ENCODE measurements around the gene FSCN2.

FSCN2 gene

DNA sequence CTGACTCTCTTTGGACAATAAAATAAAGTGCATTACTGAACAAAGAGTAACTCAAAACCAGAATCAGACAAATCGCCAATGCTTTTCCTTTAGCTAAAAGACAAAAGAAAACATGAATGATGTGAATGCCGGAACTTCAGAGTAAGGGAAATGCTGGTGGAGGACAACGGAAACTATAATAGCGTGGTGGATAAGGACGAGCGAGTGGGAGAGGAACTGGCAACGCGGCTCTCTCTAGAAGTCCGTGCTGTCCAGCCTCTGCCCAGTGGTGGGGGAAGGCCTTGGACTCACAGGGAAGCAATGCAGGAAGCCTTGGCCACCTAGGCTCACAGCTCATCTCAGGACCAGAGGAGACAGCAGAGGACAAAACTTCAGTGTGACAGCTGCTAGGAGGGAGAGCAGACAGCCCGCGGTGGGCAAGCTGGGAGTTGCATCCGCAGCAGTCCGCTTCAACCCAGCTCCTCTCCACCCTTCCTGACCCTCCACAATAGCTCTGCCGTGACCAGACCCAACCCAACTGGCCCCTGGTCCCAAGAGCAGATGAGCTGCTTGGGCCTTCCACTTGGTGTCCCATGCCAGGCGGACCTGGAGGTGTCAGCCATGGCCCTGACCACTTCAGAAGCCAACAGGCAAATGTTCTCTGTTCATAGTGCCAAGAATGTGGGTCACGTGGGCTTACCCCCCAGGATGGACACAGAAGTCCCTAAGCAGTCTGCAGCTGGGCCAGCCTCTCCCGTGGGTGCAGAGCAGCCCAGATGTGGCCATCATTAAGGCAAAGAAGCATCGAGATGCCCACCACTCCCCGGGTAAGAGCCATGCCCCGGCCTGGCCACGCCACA is 29.3 kb downstream of the FSCN2 start:
- no peak for DNase-seq (ENCODE audit: low spot score)

DNA sequence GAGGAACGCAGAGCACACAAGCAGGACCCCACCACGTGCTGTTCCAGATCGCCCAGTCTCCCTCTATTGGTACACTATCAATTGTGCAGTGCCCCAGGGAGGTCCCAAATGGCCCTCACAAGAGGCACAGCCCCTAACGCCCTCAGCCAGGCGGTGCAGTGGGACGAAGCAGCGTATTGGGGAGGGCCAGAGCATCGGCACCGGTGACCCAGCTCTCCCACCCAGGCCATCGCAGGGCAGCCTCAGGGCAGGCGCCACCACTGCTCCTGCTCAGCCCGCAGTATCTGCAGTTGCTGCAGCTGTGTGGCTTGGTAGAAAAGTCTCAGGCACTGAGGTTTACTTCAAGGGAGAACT is 29.9 kb downstream of the FSCN2 start:
- DNase-seq (ENCODE audit: low spot score), result no peak

DNA sequence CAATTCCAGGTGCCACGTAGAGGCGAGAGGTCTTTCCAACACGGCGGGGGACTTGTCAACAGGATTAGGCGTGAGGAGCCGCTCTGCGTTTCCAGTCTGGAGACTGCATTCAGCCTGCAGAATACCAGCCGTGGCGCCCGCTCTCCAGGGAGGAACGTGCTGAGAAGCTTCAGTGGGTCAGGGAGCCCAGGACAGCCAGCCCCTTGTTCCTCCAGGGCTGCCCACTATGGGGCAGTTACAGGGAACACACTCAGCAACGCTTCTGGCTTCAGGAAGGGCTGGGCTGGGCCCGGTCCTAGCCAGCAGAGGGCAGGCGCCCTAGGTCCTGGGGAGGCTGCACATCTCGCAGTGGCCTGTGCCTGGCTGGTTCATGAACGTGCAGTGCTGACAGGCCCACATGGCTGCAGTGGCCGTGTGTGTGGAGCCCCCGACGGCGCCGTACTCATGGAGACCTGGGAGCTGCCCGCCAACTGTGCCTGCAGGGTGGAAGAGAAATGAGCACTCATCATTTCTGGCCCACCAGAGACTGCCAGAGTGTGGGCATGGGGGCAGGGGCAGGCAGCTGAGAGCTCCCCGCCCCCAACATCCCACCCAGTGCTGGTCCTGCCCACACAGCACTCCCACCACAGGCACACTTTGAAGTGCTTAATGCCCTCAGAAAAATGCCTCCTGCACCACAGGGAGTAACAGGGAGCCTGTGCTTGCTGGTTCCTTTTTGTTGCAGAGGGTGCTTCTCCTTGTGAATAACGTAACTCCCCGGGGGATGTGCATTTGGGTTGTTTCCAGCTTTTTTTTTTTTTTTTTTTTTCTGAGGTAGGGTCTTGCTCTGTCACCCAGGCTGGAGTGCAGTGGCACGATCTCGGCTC is 31.0 kb downstream of the FSCN2 start:
- peak; percentile 55 for DNase-seq (ENCODE audit: low spot score)

DNA sequence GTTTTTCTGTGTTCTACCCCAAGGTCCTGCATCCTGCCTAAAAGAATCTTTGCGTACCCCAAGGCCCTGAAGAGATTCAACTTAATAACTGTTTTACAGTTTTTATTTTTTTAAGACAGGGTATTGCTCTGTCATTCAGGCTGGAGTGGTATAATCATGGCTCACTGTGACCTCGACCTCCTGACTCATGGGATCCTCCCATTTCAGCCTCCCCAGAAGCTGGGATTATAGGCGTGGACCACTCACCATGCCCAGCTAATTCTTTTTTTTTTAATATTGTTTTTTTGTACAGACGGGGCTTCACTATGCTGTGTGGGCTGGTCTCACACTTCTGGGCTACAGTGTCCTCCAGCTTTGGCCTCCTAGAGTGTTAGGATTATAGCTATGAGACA is 33.3 kb downstream of the FSCN2 start:
- DNase-seq (ENCODE audit: low spot score), result no peak

DNA sequence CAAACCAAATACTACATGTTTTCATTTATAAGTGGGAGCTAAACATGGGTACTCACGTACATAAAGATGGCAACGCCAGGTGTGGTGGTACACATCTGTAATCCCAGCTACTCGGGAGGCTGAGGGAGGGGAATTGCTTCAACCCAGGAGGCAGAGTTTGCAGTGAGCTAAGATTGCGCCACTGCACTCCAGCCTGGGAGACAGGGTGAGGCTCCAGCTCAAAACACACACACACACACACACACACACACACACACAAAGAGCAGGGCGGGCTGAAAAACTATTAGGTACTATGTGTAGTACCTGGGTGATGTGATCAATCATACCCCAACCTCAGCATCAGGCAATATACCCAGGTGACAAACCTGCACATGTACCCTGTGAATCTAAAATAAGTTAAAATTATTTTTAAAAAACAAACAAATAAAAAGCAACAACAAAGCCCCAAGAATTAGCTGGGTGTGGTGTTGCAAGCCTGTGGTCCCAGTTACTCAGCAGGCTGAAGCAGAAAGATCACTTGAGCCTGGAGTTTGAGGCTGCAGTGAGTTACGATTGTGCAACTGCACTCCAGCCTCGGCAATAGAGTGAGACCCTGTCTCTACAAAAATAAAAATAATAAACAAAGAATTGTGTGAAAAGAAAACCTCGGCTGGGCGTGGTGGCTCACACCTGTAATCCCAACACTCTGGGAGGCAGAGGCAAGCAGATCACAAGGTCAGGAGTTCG is 35.8 kb downstream of the FSCN2 start:
- no peak for DNase-seq (ENCODE audit: low spot score)

DNA sequence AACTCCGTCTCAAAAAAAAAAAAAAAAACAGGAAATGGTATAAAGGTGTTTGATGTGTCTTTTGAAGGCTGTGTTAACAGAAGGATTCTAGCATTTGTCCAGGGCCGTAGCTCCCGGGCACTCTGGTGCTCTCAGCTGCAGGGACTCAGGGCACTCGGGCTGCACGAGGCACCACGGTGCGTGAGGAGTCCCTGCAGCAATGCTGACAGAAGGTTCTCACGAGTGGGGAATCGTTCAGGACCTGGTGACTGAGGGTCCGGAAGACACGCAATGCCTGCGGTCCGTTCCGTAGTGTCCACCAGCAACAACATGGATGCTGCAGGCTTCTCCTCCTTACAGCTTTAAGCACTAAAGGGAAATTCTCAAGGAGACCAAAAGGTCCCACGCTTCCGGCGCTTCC is 36.6 kb downstream of the FSCN2 start:
- DNase-seq (ENCODE audit: low spot score), result no peak

DNA sequence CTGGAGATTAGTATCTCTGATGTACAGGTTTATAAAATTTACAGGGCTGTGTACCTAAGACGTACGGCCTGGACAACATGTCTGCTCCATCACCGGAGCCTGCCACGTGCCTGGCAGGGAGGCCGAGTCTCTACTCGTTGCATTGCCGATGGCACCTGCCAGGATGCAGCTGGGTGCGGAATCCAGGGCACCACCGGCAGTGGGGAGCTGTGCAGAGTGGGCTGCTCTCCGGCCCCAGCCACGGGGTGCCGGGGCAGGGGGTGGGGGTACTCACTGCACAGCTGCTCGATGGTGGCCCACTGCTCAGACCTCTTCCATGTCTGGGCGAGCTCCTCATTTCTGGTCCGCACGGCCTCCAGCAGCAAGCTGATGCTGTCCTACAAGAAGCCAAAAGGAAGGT is 37.1 kb downstream of the FSCN2 start:
- DNase-seq (ENCODE audit: low spot score), result no peak

DNA sequence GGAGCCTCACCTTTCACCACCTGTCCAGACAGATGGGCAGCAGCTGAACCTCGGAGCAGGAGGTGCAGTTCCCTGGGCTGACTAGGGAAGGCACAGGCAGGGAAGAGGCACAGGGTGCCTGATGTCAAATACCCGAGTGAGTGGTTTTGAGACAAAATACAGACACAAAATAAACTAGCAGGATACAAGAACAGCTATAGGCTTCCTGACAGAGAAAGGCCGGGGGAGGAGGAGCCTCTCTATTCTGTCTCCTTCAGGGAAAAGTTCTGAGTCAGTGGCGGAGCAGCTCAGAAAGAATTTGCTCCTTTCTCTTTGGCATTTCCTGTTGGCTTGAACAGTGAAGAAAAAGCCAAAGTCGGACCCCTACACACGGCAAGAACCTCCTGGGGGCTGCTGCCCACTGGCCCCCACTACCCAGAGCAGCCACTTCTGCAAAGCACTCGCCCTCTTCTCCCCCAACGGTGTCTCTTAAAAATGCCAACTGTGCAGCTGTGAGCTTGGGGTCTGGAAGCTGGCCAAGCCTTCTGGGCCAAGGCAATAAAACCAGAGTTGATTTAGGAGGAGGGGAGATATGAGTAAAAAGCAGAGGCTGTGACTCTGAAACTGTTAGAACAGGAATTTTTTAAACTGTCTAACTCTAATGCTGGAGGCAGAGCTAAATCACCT is 38.4 kb downstream of the FSCN2 start:
- no peak for DNase-seq (ENCODE audit: low spot score)

DNA sequence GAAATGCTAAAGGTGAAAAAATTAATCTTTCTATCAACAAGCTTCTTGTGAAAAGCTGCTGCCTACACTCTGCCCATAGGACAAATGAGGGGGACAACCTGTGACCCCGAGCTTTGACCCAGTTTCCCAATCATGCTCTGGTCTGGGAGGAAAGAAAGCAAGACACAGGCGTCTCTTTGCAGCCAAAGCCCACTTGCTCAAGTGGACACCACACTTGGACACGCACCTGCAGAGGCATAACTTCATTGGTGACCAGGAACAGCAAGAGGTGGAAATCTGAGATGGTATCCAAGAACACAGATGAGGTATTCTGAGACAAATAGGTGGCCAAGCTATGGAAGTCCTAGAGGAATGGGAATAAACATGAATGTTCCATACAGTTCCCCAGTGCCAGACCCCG is 39.0 kb downstream of the FSCN2 start:
- no peak for DNase-seq (ENCODE audit: low spot score)

DNA sequence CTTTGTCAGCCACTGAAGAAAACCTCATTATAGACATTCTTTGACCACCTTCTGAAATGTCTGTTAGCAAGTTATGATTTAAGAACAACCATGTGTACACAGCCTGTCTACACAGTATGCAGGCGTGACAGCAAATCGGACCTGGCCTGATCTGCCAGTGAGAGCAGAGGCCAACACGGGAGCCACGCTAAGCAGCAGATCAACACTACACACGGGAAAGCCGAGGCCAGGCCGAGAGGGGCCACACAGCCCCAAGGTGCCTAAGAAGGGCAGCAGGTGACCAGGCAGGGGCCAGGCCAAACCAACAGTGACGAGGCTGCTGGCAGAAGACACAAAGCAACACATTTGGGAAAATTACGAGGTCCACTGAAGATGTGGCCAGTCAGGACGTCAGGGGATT is 40.2 kb downstream of the FSCN2 start:
- DNase-seq (ENCODE audit: low spot score), result no peak

DNA sequence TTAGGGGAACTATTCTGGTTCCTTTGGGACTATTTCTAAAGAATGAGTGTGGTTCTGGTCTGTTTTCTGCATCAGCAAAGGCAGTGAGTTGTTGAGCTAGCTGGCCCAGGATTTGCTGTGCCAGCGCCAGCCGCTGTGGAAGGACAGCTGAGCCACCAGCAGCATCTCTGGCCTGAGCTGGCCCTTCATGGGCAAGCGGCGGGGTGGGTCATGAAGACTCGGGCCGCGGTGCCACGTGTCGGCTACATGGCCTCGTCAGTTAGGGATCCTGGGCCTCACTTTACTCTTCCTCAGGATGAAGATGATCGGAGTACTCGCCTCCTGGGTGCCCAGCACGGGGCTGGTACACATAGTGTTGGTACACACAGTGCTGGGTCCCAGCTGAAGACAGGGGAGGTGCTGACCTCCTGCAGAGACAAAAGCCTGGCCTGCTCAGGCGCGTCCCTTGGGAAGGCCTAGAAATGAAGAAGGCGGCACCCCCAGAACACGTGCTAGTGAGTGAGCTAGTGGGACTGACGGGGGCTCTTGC is 41.9 kb downstream of the FSCN2 start:
- DNase-seq (ENCODE audit: low spot score), result no peak

DNA sequence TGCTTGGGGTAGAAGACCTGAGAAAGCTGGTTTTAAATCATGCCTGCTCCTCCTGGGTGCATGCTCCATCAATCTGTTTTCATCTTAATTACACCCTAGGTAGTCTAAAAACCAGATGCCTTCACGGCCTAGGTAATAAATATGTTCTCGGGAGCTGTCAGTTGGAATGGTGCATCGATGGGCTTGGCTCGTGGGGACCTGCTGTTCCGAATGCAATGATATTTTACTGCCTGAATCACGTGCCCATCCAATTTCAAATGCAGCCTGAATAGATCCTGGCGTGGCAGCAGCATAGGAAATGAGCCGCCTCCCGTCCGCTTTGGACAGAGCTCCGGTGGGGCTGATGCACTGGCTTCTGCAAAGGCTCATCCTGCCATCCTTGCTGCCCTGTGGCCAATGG is 42.8 kb downstream of the FSCN2 start:
- DNase-seq (ENCODE audit: low spot score), result no peak

DNA sequence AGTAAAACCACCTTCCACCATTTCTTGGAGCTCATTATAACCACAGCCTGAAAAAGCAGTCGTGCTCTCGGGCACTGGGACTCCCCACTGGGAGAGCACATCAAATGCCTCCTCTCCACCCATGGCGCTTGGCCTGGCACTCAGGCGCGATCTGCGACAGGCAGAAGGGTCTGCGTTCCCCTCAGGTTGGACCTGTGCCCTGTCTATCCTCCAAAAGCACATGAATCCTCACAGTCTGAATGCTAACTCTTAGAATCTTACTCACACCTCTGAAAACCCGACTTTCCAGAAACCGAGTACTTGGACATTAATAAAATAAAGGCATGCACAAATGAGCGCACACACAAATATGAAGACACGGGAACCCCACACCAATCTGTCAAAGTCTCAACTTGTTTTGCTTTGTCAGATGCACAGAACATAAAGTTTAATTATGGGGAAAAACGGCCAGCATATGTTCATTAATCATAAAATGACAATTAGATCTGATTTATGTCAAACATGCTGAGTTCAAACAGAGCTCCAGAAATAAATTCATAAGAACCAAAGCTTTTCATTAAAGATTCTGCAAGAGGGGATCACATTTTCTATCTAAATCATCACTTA is 44.5 kb downstream of the FSCN2 start:
- DNase-seq (ENCODE audit: low spot score), result no peak

DNA sequence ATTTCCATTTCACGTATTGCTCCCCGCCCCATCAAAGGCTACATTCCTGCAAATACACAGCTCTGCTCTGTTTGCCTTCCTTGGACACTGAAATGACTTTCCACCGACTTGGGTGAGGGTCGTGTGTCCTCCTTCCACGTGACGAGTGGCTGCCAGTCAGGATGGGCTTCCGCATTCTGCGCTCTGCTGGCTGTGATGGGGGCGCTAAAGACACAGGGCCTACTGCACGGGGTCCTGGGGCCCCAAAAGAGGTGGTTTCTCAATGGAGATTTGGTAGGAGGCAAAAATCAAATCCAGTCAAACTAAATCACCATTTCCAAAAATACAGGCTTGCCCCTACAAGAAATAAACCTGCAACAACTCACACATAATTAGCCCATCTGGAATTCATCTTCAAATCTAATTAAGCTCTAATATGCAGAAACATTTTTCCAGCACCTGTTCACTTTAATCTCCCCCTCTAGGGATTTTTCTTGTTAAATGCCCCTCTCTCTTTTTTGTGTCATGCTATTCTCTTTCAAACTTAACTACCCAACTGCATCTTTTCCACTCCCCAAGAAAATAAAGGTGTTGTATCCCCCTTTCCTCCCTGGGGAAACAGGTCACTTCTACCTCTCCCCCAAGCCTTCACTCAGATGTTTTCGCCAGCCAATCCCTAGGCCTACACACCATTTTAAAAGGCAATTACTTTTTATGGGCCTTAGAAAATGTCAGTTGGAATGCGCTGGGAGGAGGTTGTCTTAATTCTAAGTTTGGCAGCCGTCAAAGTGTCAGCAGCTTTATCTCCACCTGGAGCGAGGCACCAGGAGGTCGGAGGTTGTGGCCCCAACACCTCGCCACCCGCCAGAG is 45.8 kb downstream of the FSCN2 start:
- DNase-seq (ENCODE audit: low spot score), result no peak

DNA sequence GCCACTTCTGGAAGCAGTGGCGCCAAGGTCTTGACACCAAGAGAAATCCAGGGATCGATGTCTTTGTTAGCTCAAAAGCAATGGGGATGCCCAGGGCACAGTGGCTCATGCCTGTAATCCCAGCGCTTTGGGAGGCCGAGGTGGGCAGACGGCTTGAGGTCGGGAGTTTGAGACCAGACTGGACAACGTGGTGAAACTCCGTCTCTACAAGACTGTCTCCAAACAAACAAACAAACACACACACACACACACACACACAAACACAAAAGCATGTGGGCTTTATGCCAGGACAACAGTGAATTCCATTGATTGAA is 46.4 kb downstream of the FSCN2 start:
- no peak for DNase-seq (ENCODE audit: low spot score)

DNA sequence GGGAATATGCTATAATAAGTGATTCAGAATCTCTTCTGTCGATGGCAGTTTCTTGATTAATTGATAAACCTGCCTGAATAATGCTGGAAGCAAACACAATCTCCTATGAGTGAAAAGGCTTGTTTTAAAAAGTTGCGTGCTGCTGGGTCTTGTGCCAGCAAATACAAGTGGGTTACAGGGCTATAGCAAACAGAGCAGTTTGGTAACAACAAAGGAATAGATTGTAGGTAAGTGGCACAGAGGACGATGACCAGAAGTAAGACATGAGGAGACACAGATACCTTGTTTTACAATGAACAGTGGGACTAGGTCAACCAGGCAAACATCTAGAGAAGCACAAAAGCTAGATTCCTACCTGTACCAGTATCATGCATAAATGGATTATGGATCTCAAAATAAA is 47.7 kb downstream of the FSCN2 start:
- no peak for DNase-seq (ENCODE audit: low spot score)

DNA sequence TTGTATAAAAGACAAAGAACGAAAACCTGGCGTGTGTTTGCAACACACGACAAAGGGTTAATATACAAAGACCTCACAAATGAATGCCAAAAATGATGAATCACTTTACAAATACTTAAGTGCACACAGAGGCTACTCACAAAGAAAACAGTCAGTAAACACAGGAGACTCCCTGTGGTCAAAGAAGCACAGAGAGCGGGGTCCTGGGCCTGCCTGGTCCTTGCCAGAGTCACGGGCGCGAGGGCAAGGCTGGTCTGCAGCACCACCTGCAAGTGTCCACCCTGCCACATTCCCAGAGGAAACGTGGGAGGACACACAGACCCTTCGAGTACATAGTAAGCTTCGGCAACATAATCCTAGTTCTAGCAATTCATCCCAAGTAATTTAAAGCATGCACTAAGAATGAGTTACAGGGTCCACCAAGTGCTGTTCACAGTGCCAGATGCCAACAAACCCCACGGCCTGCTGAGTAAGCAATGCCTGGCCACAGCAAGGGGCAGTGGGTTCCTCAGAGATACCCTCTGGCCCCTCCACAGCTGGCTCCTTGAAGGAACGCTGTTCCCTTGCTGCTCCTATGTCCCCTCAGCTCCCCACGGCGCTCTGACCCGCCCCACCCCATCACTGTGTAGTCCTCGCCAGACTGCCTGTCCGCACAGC is 48.6 kb downstream of the FSCN2 start:
- DNase-seq (ENCODE audit: low spot score), result no peak

DNA sequence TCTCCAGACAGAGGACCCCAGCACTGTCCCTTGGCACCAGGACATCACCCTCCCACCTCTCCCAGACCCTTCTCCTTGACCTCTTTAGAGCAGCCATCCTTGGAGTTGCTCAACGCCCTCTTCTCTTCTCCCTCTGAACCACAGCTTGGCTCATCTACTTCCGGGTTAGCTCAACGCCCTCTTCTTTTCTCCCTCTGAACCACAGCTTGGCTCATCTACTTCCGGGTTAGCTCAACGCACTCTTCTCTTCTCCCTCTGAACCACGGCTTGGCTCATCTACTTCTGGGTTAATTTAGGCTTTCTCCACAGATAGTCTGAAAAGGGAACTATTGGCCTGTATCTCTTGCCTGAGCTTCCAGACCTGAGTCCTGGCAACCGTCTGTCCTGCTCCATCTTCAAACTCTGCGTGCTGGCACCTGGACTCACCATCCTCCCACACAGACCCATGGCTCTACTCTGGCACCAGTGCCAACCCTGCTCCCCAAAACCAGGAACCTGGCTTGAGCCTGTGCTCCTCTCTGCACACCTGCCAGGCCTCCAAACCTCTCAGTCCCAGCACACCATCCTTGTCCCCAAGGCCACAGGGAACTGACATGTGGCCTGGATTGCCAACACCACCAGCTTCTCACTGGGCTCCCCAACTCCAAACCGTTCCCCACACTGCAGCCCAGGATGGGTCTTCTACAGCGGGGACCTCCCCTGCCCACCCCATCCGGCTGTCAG is 49.3 kb downstream of the FSCN2 start:
- no peak for DNase-seq (ENCODE audit: low spot score)

DNA sequence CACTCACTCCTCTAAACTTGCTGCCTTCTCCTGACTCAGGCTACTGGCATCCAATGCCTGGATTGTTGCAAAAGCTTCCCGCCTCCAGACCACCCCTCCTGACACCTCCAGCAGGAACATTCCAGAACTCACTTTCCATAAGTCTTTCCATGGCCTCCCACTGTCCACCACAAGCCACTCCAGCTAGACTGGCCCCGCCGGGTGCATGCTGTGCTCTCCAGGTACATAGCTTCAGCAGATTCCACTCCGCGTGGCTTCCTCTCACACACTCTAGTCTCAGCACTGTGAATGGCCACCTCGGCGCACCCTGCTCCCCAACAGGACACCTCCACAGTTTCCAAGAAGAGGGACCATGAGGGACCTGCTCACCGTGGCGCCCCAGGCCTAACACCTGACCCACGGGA is 49.9 kb downstream of the FSCN2 start:
- no peak for DNase-seq (ENCODE audit: low spot score)

All from iPS-NIHi11 (cell line).